GM12878 (cell line): ENCODE measurements around the gene RASSF8. TPM values are rescaled to one million over a fixed set of nuclear protein-coding genes. Genes with fewer than 3 reads are reported as not detected.

Experiments used
- ATAC-seq: fragments of 200-7000 bp; cut with Tn5 transposase; 3 replicates; pipeline ENCODE4 v1.9.1; 2020; ENCODE audit warnings: mild to moderate bottlenecking, moderate library complexity
- BruUV-seq: library from RNA; stranded (reverse); fragments of 400-500 nt; replicated peaks from 2 replicates; lab custom pipeline; 2021; lab: Mats Ljungman, UMichigan
- CTCF ChIA-PET: fragments of 300-600 bp; sonication (Branson Sonifier 250); formaldehyde crosslinking; extraction: SDS; loops from one replicate; lab custom pipeline; 2021; ENCODE audit warnings: inconsistent platforms; lab: Yijun Ruan, JAX
- POLR2A ChIA-PET: fragments of 350-600 bp; formaldehyde crosslinking; extraction: SDS; loops from one replicate; lab custom pipeline; 2021; ENCODE audit warnings: inconsistent platforms; lab: Charles Lee
- RAD21 ChIA-PET: fragments of 300-600 bp; sonication (Branson Sonifier 250); formaldehyde crosslinking; loops from one replicate; lab custom pipeline; 2023; ENCODE audit warnings: antibody characterized with exemption; ENCODE audit not compliant: unreplicated experiment; lab: Charles Lee
- SMC1A ChIA-PET: fragments of 300-600 bp; sonication (Branson Sonifier 250); formaldehyde crosslinking; loops from one replicate; lab custom pipeline; 2023; ENCODE audit not compliant: unreplicated experiment, uncharacterized antibody; lab: Charles Lee
- DNase-seq: peaks from one replicate; pipeline ENCODE4 v3.0.0-alpha.2; 2011; ENCODE audit warnings: low read depth, low spot score
- FAIRE-seq: peaks from 3 replicates; lab custom pipeline; 2011; peaks lifted over from hg19 to GRCh38; lab: Jason Lieb, UNC
- H2AFZ ChIP-seq: 2 replicates; pipeline ENCODE4 v1.6.0; 2011; ENCODE audit warnings: low read depth, low read length, control low read depth; ENCODE audit not compliant: control insufficient read depth
- H3K27ac ChIP-seq: 2 replicates; pipeline ENCODE4 v1.5.1; 2011; ENCODE audit warnings: control low read depth; ENCODE audit not compliant: control insufficient read depth, insufficient read depth
- H3K27me3 ChIP-seq, 2 experiments: replicated peaks in 1 of 2; 2 replicates each; pipeline versions ENCODE4 v1.6.0 to v1.6.1; 2011; ENCODE audit warnings: low read length in 1 of 2; ENCODE audit not compliant: control insufficient read depth in 2 of 2, insufficient read depth in 2 of 2
- H3K36me3 ChIP-seq, 2 experiments: 2 replicates each; pipeline ENCODE4 v1.5.1; 2011; ENCODE audit warnings: low read length in 1 of 2; ENCODE audit not compliant: control insufficient read depth in 2 of 2, insufficient read depth in 2 of 2
- H3K4me1 ChIP-seq: 2 replicates; pipeline ENCODE4 v1.6.1; 2011; ENCODE audit warnings: mild to moderate bottlenecking, low read length, moderate library complexity, mixed read lengths; ENCODE audit not compliant: control insufficient read depth, insufficient read depth
- H3K4me2 ChIP-seq: 2 replicates; pipeline ENCODE4 v1.6.0; 2011; ENCODE audit warnings: control low read depth; ENCODE audit not compliant: control insufficient read depth, insufficient read depth
- H3K4me3 ChIP-seq: fragments of 200-600 bp; sonication (generic); 2 replicates; pipeline ENCODE4 v1.5.1; 2016
- H3K79me2 ChIP-seq: 2 replicates; pipeline ENCODE4 v1.6.0; 2011; ENCODE audit warnings: low read length; ENCODE audit not compliant: control insufficient read depth, insufficient read depth
- H3K9ac ChIP-seq: 2 replicates; pipeline ENCODE4 v1.8.0; 2011; ENCODE audit warnings: low read length, control low read depth, mixed read lengths; ENCODE audit not compliant: control insufficient read depth, insufficient read depth
- H3K9me3 ChIP-seq: replicated peaks from 3 replicates; pipeline ENCODE4 v1.5.1; 2011; ENCODE audit warnings: mild to moderate bottlenecking, low read length; ENCODE audit not compliant: control insufficient read depth, insufficient read depth
- H4K20me1 ChIP-seq: 2 replicates; pipeline ENCODE4 v1.6.0; 2011; ENCODE audit not compliant: control insufficient read depth, insufficient read depth
- CREB1 ChIP-seq: IDR thresholded peaks from 2 replicates; pipeline ENCODE4 v1.6.1; 2012; ENCODE audit warnings: low read depth, mild to moderate bottlenecking, inconsistent platforms
- HDAC6 ChIP-seq: fragments of 200-600 bp; sonication (generic); IDR thresholded peaks from one replicate; pipeline ENCODE4 v1.8.0; 2017; ENCODE audit warnings: antibody characterized with exemption; ENCODE audit not compliant: unreplicated experiment
- IKZF1 ChIP-seq: fragments of 450-650 bp; conservative IDR thresholded peaks from 2 replicates; pipeline ENCODE4 v1.6.1; 2017; ENCODE audit warnings: antibody characterized with exemption, mild to moderate bottlenecking
- PAX8 ChIP-seq: fragments of 450-650 bp; IDR thresholded peaks from 2 replicates; pipeline ENCODE4 v1.6.1; 2017; ENCODE audit warnings: mild to moderate bottlenecking, moderate library complexity
- ZBTB11 ChIP-seq: fragments of 450-650 bp; formaldehyde crosslinking; IDR thresholded peaks from 2 replicates; pipeline ENCODE4 v1.5.0; 2022; ENCODE audit warnings: mild to moderate bottlenecking, missing genetic modification characterization
- WGBS: methylation state at CpG from one replicate; pipeline ENCODE4 v1.1.6; 2016; ENCODE audit warnings: low lambda C conversion rate; ENCODE audit not compliant: insufficient replicate concordance, insufficient coverage; ENCODE audit errors: missing lambda C conversion rate; 5-methylcytosine and 5-hydroxymethylcytosine counted together
- in situ Hi-C: fragments of 300-500 bp; cut with MboI; formaldehyde crosslinking; loops from 9 replicates; pipeline ENCODE4 v1.14.3; 2018; ENCODE audit warnings: mixed read lengths
- intact Hi-C: fragments of 100-400 bp; cut with micrococcal nuclease; formaldehyde crosslinking; loops from one replicate; pipeline ENCODE4 v1.14.2; 2022; ENCODE audit not compliant: unreplicated experiment
- polyA plus RNA-seq, 11 experiments: library from polyadenylated mRNA; depleted of rRNA in 4 of 11; unstranded in 6 of 11; stranded (reverse) in 5 of 11; fragments of >200 nt; fragmentation: Nextera tagmentation in 4 of 11; fragmentation: Illumina TruSeq in 1 of 11; extraction: Ambion mirVana in 4 of 11; extraction: Trizol in 1 of 11; gene quantifications; 1 replicate in 1 of 11; 2 replicates in 10 of 11; pipeline versions ENCODE4 v1.2.1 to v1.2.3, GENCODE V29; 2011 to 2016; ENCODE audit warnings: inconsistent platforms in 2 of 11, missing spikeins in 2 of 11, low read depth in 1 of 11
- total RNA-seq, 4 experiments: library from RNA; depleted of rRNA in 3 of 4; stranded (reverse); fragments of >200 nt in 3 of 4; fragmentation: Illumina TruSeq in 1 of 4; extraction: Trizol in 1 of 4; gene quantifications; 2 replicates each; pipeline versions ENCODE4 v1.2.1 to v1.2.3, GENCODE V29; 2013 to 2021

Gene RASSF8
- total and polyA plus RNA-seq, 10 of the 15 experiments (the other 5 are each of a cell fraction or from before 2014, with no cell fraction given), result 0.06 to 0.18 (median 0.08) TPM; not detected in 6

- ChIA-PET SMC1A (no interaction called here), RAD21 (no interaction called here), POLR2A (no interaction called here), CTCF (interaction anchor here (0.7 to 1.1 kb wide), 2 partner anchors 22 to 979 kb away, joined by 3 read pairs; no protein-coding TSS in a partner anchor)
- DNase-seq (no peak), ATAC-seq (no peak), FAIRE-seq (no peak)
- in situ Hi-C loops (no loop called here), intact Hi-C loops (no loop called here)
- H3K79me2 ChIP-seq, result no peaks in the 10 kb centered on the region
- 0% methylated on average over 4 of the region's 4 CpGs for WGBS
- BruUV-seq, result no TSS peak
- H3K27ac ChIP-seq, result no peak overlapping the region
- H3K4me1 ChIP-seq, result no peaks in the 10 kb centered on the region
- no peak for TF ChIP-seq IKZF1
- TF ChIP-seq ZBTB11, result no peak
- no peak for TF ChIP-seq CREB1
- no peak for TF ChIP-seq PAX8
- TF ChIP-seq HDAC6, result no peak
- H2AFZ ChIP-seq, result no peak overlapping the region
- peaks cover 0 to 2% of the 10 kb centered on the region in 2 experiments; a peak in 1 of 4 replicates for H3K27me3 ChIP-seq
- no peak overlapping the region for H3K4me3 ChIP-seq
- H3K4me2 ChIP-seq, result no peak overlapping the region
- no peak overlapping the region for H3K9ac ChIP-seq
- H3K36me3 ChIP-seq, result no peaks in the 10 kb centered on the region
- H4K20me1 ChIP-seq, result no peaks in the 10 kb centered on the region
- no peaks in the 10 kb centered on the region for H3K9me3 ChIP-seq
Observed at GRCh38 chr12:25979059-25979458, 20.6 kb downstream of the RASSF8 start.
